DND-41 (cell line): ENCODE measurements around the gene MYO19.

Experiments
- CTCF ChIP-seq: IDR thresholded peaks from 2 replicates; pipeline ENCODE4 v1.5.1; 2012; ENCODE audit warnings: borderline replicate concordance, low read length, moderate library complexity, mild to moderate bottlenecking; ENCODE audit not compliant: poor library complexity, severe bottlenecking; ENCODE audit errors: extremely low read depth
- EZH2 ChIP-seq: IDR thresholded peaks from 3 replicates; pipeline ENCODE4 v1.6.1; 2012; ENCODE audit warnings: borderline replicate concordance, low read depth, mild to moderate bottlenecking, moderate library complexity, low read length, inconsistent platforms; ENCODE audit not compliant: severe bottlenecking

- TF ChIP-seq CTCF, result no peak
- TF ChIP-seq EZH2, result no peak
These were observed 27.8 kb downstream of the MYO19 start for GRCh38 chr17:36506831-36507230.
